HG03045 (cell line): ENCODE results near the gene HSDL2.

Experiments
- ATAC-seq: cut with Tn5 transposase; IDR thresholded peaks from one replicate; pipeline ENCODE4 v1.9.1; 2021; ENCODE audit warnings: mild to moderate bottlenecking, moderate library complexity; ENCODE audit not compliant: unreplicated experiment

Gene HSDL2

GRCh38 chr9:112443636-112444035, 63.7 kb downstream of the HSDL2 start:
- no peak for ATAC-seq

- no peak for ATAC-seq
These were observed 65.3 kb downstream of the HSDL2 start for GRCh38 chr9:112445196-112445595.

- no peak for ATAC-seq
These were observed 66.2 kb downstream of the HSDL2 start for GRCh38 chr9:112446080-112446479.

- no peak for ATAC-seq
These were observed 66.6 kb downstream of the HSDL2 start for GRCh38 chr9:112446526-112446925.

GRCh38 chr9:112447283-112447761, 67.4 kb downstream of the HSDL2 start:
- ATAC-seq, result no peak

- ATAC-seq, result no peak
These were observed 82.9 kb downstream of the HSDL2 start for GRCh38 chr9:112462855-112463254.

- no peak for ATAC-seq
These were observed 85.4 kb downstream of the HSDL2 start for GRCh38 chr9:112465352-112465751.

- no peak for ATAC-seq
These were observed 93.1 kb downstream of the HSDL2 start for GRCh38 chr9:112472996-112473395.

- no peak for ATAC-seq
These were observed 94.1 kb downstream of the HSDL2 start for GRCh38 chr9:112473986-112474385.

- ATAC-seq, result no peak
These were observed 95.4 kb downstream of the HSDL2 start for GRCh38 chr9:112475318-112475717.

- no peak for ATAC-seq
These were observed 97.4 kb downstream of the HSDL2 start for GRCh38 chr9:112477330-112477729.

- no peak for ATAC-seq
These were observed 99.3 kb downstream of the HSDL2 start for GRCh38 chr9:112479221-112479620.

- no peak for ATAC-seq
These were observed 104.7 kb downstream of the HSDL2 start for GRCh38 chr9:112484607-112485006.

GRCh38 chr9:112485574-112485973, 105.7 kb downstream of the HSDL2 start:
- no peak for ATAC-seq

GRCh38 chr9:112486221-112487007, 106.5 kb downstream of the HSDL2 start, which contains the start of gene KIAA1958:
Gene KIAA1958, plus strand, starts transcription at chr9:112486827. Its CDS starts 87,254 bp downstream, at chr9:112574081.
- ATAC-seq, result peak; percentile 93

- peak; percentile 52 for ATAC-seq
These were observed 107.3 kb downstream of the HSDL2 start for GRCh38 chr9:112487008-112487798.

- no peak for ATAC-seq
These were observed 108.0 kb downstream of the HSDL2 start for GRCh38 chr9:112487799-112488340.

GRCh38 chr9:112489039-112489546, 109.2 kb downstream of the HSDL2 start:
- ATAC-seq, result no peak

- ATAC-seq, result no peak
These were observed 110.2 kb downstream of the HSDL2 start for GRCh38 chr9:112489876-112490666.

- ATAC-seq, result no peak
These were observed 113.7 kb downstream of the HSDL2 start for GRCh38 chr9:112493393-112494137.
